ENCODE results near the gene LRRC8B. TPM values are rescaled to one million over a fixed set of nuclear protein-coding genes. Genes with fewer than 3 reads are reported as not detected.

LRRC8B gene
- total RNA-seq, 3 donors from 2014 or later, result 71.5 to 81.9 (median 73.0) TPM

GRCh38 chr1:89547563-89548116 lies 23.0 kb downstream of the LRRC8B start:
- H3K9me3 Mint-ChIP-seq, result no peaks in the 10 kb centered on the region
- H3K36me3 Mint-ChIP-seq (ENCODE audit: insufficient read depth), result peaks cover 52% of the 10 kb centered on the region
- H3K4me1 Mint-ChIP-seq (ENCODE audit: low read depth), result peaks cover 85% of the 10 kb centered on the region
- ATAC-seq (peak; percentile 64 to 65), DNase-seq (no peak)
- H3K27me3 Mint-ChIP-seq (ENCODE audit: low read depth), result no peaks in the 10 kb centered on the region
- H3K4me3 Mint-ChIP-seq, result no peak overlapping the region

DNA sequence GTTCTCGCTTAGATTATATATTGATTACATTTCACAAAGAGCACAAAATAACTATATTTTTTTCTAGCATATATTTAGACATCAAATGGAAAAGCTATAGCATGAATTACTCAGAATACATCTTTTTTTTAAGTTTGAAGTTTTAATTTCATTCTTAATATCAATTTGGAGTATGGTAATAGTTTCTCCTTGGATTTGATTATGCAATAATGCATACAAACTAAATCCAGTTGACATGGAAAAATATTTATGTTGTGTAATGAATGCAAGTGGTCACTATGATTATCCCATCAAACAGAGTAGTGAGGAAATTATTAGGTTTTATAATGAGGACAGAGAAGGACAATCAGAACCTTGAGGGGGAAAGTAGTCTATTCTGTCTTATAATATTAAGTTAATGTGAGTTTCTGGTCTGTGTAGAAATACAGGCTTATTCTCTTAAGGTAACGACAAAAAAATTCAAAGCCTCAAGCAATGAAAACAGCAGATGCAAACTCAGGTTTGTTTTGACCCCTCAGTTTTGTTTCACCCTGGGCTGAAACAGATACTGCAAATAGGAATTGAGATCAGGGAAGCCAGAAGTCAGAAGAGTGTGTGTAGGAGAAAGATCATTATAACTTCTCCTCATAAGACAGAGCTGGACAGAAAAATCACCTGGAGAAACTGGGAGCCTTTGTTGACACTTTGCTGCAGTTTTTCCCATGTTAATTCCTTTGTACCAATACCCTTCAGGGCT lies 23.7 kb downstream of the LRRC8B start:
- Mint-ChIP-seq H3K4me3 (no peak overlapping the region), H3K9me3 (no peaks in the 10 kb centered on the region)
- ATAC-seq, result no peak

GRCh38 chr1:89550995-89551394 lies 26.4 kb downstream of the LRRC8B start:
- Mint-ChIP-seq H3K27me3 (ENCODE audit: low read depth) (no peaks in the 10 kb centered on the region), H3K4me3 (no peak overlapping the region), H3K36me3 (ENCODE audit: insufficient read depth) (peaks cover 54% of the 10 kb centered on the region), H3K9me3 (no peaks in the 10 kb centered on the region), H3K4me1 (ENCODE audit: low read depth) (peaks cover 79% of the 10 kb centered on the region)
- no peak for DNase-seq
- no peak for ATAC-seq

More for the DNA sequence above, 23.7 kb downstream of the LRRC8B start:
- DNase-seq, result no peak
- Mint-ChIP-seq H3K36me3 (ENCODE audit: insufficient read depth) (peaks cover 52% of the 10 kb centered on the region), H3K27me3 (ENCODE audit: low read depth) (no peaks in the 10 kb centered on the region), H3K4me1 (ENCODE audit: low read depth) (peaks cover 85% of the 10 kb centered on the region)

- no peaks in the 10 kb centered on the region for H3K9me3 Mint-ChIP-seq
- no peaks in the 10 kb centered on the region for H3K27me3 Mint-ChIP-seq (ENCODE audit: low read depth)
- peaks cover 76% of the 10 kb centered on the region for H3K4me1 Mint-ChIP-seq (ENCODE audit: low read depth)
- H3K4me3 Mint-ChIP-seq, result peak overlapping the region; percentile 17
- H3K36me3 Mint-ChIP-seq (ENCODE audit: insufficient read depth), result peaks cover 61% of the 10 kb centered on the region
- no peak for ATAC-seq
- no peak for DNase-seq
Observed at GRCh38 chr1:89552471-89553081, 27.9 kb downstream of the LRRC8B start.

GRCh38 chr1:89553157-89553556 lies 28.5 kb downstream of the LRRC8B start:
- no peak for DNase-seq
- ATAC-seq, result no peak
- Mint-ChIP-seq H3K9me3 (no peaks in the 10 kb centered on the region), H3K4me3 (no peak overlapping the region), H3K36me3 (ENCODE audit: insufficient read depth) (peaks cover 66% of the 10 kb centered on the region), H3K4me1 (ENCODE audit: low read depth) (peaks cover 75% of the 10 kb centered on the region), H3K27me3 (ENCODE audit: low read depth) (no peaks in the 10 kb centered on the region)

- H3K36me3 Mint-ChIP-seq (ENCODE audit: insufficient read depth), result peaks cover 61% of the 10 kb centered on the region
Observed at GRCh38 chr1:89555550-89555949, 30.9 kb downstream of the LRRC8B start.

GRCh38 chr1:89556726-89557444 lies 32.3 kb downstream of the LRRC8B start:
- no peaks in the 10 kb centered on the region for H3K9me3 Mint-ChIP-seq
- H3K36me3 Mint-ChIP-seq (ENCODE audit: insufficient read depth), result peaks cover 55% of the 10 kb centered on the region
- DNase-seq (no peak), ATAC-seq (no peak)
- H3K4me3 Mint-ChIP-seq, result no peak overlapping the region
- no peaks in the 10 kb centered on the region for H3K27me3 Mint-ChIP-seq (ENCODE audit: low read depth)
- peaks cover 46% of the 10 kb centered on the region for H3K4me1 Mint-ChIP-seq (ENCODE audit: low read depth)

More at GRCh38 chr1:89555550-89555949, 30.9 kb downstream of the LRRC8B start:
- H3K27me3 Mint-ChIP-seq (ENCODE audit: low read depth), result no peaks in the 10 kb centered on the region
- no peak overlapping the region for H3K4me3 Mint-ChIP-seq
- ATAC-seq (no peak), DNase-seq (no peak)
- no peaks in the 10 kb centered on the region for H3K9me3 Mint-ChIP-seq
- H3K4me1 Mint-ChIP-seq (ENCODE audit: low read depth), result peaks cover 56% of the 10 kb centered on the region

DNA sequence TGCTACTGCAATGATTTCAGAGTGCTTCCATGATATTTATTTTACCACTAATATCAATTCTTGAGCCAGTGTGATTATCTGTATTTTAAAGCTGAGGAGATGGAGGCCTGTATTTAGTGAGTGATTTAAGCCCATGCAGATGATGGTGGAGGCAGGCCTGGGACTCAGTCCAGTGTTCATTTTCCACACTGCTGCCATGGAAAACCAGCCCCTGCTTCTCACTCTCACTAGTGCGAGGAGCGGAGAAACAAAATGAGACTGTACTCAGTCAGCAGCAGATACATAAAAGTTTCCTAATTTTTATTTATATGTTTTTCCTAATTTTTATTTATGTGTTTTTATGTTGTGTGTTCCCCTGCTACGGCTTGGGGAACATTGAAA lies 32.8 kb downstream of the LRRC8B start:
- Mint-ChIP-seq H3K27me3 (ENCODE audit: low read depth) (no peaks in the 10 kb centered on the region), H3K36me3 (ENCODE audit: insufficient read depth) (peaks cover 58% of the 10 kb centered on the region), H3K4me1 (ENCODE audit: low read depth) (peaks cover 44% of the 10 kb centered on the region), H3K9me3 (no peaks in the 10 kb centered on the region), H3K4me3 (no peak overlapping the region)
- ATAC-seq (no peak), DNase-seq (no peak)

DNA sequence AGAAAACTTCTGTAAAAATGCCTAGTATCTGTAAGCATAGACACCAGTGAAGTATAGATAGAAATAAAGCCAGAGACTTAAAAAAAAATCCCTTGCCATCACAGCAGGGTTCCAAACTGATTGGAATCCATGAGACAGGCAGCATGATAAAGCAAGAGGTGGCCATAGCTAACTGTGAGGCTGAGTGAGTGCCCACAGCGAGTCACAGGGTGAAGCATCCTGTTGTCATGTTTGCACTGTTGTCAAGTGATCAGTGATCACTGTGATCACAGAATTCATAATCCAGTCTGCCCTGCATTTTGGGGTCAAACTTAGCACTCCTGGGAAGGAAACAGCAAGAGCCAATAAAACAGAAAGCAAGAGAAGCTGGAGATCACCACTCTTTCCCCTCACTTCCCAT lies 33.3 kb downstream of the LRRC8B start:
- ATAC-seq (peak; percentile 40 to 75), DNase-seq (no peak)
- H3K9me3 Mint-ChIP-seq, result no peaks in the 10 kb centered on the region
- no peaks in the 10 kb centered on the region for H3K27me3 Mint-ChIP-seq (ENCODE audit: low read depth)
- peaks cover 57% of the 10 kb centered on the region for H3K36me3 Mint-ChIP-seq (ENCODE audit: insufficient read depth)
- peaks cover 42% of the 10 kb centered on the region for H3K4me1 Mint-ChIP-seq (ENCODE audit: low read depth)
- no peak overlapping the region for H3K4me3 Mint-ChIP-seq

GRCh38 chr1:89563957-89564604 lies 39.5 kb downstream of the LRRC8B start:
- H3K4me1 Mint-ChIP-seq (ENCODE audit: low read depth), result peaks cover 32% of the 10 kb centered on the region
- no peak for ATAC-seq
- DNase-seq, result no peak
- H3K9me3 Mint-ChIP-seq, result no peaks in the 10 kb centered on the region
- no peak overlapping the region for H3K4me3 Mint-ChIP-seq
- peaks cover 44% of the 10 kb centered on the region for H3K36me3 Mint-ChIP-seq (ENCODE audit: insufficient read depth)
- no peaks in the 10 kb centered on the region for H3K27me3 Mint-ChIP-seq (ENCODE audit: low read depth)

DNA sequence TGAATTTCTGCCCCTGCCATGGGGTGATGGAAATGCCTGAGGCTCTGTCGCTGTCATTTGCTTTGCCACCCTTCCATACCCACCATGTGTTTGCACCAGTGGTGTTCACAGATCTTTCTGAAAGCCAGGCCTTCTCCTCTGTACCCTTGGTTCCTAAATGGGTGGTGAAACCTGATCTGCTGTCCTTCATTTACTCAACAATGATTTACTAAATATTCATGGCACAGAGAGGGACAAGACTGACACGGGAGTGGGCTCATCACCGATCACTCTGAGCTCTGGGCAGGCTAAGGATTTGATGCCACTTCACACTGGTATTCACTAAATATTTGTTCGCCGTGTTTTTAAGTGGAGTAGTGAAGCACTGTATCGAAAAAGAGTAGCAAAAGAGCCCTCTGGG lies 40.9 kb downstream of the LRRC8B start:
- Mint-ChIP-seq H3K4me3 (no peak overlapping the region), H3K36me3 (ENCODE audit: insufficient read depth) (peaks cover 51% of the 10 kb centered on the region), H3K4me1 (ENCODE audit: low read depth) (peaks cover 32% of the 10 kb centered on the region), H3K27me3 (ENCODE audit: low read depth) (no peaks in the 10 kb centered on the region), H3K9me3 (no peaks in the 10 kb centered on the region)
- DNase-seq, result no peak
- no peak for ATAC-seq

DNA sequence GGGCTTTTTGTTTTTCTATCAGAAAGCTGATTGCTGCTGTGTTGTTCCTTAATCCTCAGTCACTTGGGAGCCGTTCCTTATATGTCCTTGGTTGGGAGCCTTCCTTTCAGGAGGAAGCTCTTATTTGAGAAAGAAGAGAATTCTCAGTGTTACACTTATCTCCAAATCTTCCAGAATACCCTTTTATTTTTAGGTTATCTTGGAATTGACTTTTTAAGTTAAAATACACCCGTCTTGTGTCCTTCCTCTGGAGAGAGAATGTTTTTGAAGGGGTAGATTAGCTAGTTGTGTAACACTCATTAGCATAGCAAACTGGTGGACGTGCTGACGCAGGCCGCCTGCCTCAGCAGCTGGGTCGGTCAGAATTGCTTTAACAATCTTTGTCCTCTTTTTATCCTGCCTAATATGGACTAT lies 42.1 kb downstream of the LRRC8B start:
- DNase-seq, result no peak
- H3K4me1 Mint-ChIP-seq (ENCODE audit: low read depth), result peaks cover 33% of the 10 kb centered on the region

GRCh38 chr1:89567797-89568196 lies 43.2 kb downstream of the LRRC8B start:
- peaks cover 31% of the 10 kb centered on the region for H3K4me1 Mint-ChIP-seq (ENCODE audit: low read depth)
- H3K27me3 Mint-ChIP-seq (ENCODE audit: low read depth), result no peaks in the 10 kb centered on the region
- no peaks in the 10 kb centered on the region for H3K9me3 Mint-ChIP-seq
- H3K36me3 Mint-ChIP-seq (ENCODE audit: insufficient read depth), result peaks cover 61% of the 10 kb centered on the region
- no peak overlapping the region for H3K4me3 Mint-ChIP-seq
- DNase-seq (no peak), ATAC-seq (no peak)

More for the DNA sequence above, 42.1 kb downstream of the LRRC8B start:
- no peak for ATAC-seq
- no peaks in the 10 kb centered on the region for H3K9me3 Mint-ChIP-seq
- H3K4me3 Mint-ChIP-seq, result no peak overlapping the region
- peaks cover 61% of the 10 kb centered on the region for H3K36me3 Mint-ChIP-seq (ENCODE audit: insufficient read depth)
- H3K27me3 Mint-ChIP-seq (ENCODE audit: low read depth), result no peaks in the 10 kb centered on the region

DNA sequence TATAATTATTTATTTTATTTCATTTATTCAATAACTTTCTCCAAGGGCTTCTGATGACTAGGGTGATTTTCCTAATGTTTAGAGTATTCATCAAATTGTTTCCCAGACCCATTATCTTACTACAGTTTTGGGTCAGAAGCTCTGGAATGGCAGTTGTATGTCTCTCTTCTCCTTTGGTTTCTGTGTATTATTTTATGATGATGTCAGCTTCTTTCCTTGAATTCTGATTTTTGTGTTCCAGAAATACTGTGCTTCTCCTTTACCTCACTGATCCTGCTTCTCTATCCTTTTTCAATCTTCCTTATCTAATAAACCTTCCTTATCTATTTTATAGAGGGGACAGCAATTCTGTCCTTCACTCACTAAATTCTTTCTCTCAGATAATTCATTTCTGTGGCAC lies 48.8 kb downstream of the LRRC8B start:
- peaks cover 65% of the 10 kb centered on the region for H3K36me3 Mint-ChIP-seq (ENCODE audit: insufficient read depth)
- ATAC-seq, result no peak
- H3K9me3 Mint-ChIP-seq, result no peaks in the 10 kb centered on the region

More for the DNA sequence above, 48.8 kb downstream of the LRRC8B start:
- Mint-ChIP-seq H3K4me3 (no peak overlapping the region), H3K4me1 (ENCODE audit: low read depth) (peaks cover 8% of the 10 kb centered on the region), H3K27me3 (ENCODE audit: low read depth) (no peaks in the 10 kb centered on the region)
- no peak for DNase-seq
